Activated naive CD4-positive, alpha-beta T cell treated with anti-CD3 and anti-CD28 coated beads, Interleukin-2, amount 10 ng/mL, durations not matched to agents 7 days and 5 days (primary cell): Measurements from ENCODE around the gene GAS5.
A peak's percentile ranks its signal among the peaks of the same experiment; 100 is the strongest.
"Not testable (repeated sequence)": the region's sequence is repeated elsewhere in the genome, so short reads cannot be mapped to it uniquely, and the experiment has no call there.

Experiments
- CTCF ChIA-PET: fragments of 350-600 bp; sonication (Branson Sonifier 250); formaldehyde crosslinking; loops from one replicate; lab custom pipeline; 2021; ENCODE audit warnings: antibody characterized with exemption; lab: Charles Lee
- DNase-seq: peaks from one replicate; pipeline ENCODE4 v3.0.0-alpha.2; 2020
- H3K27ac Mint-ChIP-seq: one replicate; pipeline ENCODE4 v1.8.0; 2021; ENCODE audit warnings: mild to moderate bottlenecking, moderate library complexity, mixed read lengths
- H3K27me3 Mint-ChIP-seq: one replicate; pipeline ENCODE4 v1.8.0; 2021; ENCODE audit warnings: mild to moderate bottlenecking, mixed read lengths
- H3K36me3 Mint-ChIP-seq: one replicate; pipeline ENCODE4 v1.8.0; 2021; ENCODE audit warnings: mixed read lengths
- H3K4me1 Mint-ChIP-seq: one replicate; pipeline ENCODE4 v1.8.0; 2021; ENCODE audit warnings: mixed read lengths
- H3K4me3 Mint-ChIP-seq: one replicate; pipeline ENCODE4 v1.8.0; 2021; ENCODE audit warnings: mild to moderate bottlenecking, moderate library complexity, mixed read lengths
- H3K9me3 Mint-ChIP-seq: one replicate; pipeline ENCODE4 v1.8.0; 2021; ENCODE audit warnings: mixed read lengths

The GAS5 gene

DNA sequence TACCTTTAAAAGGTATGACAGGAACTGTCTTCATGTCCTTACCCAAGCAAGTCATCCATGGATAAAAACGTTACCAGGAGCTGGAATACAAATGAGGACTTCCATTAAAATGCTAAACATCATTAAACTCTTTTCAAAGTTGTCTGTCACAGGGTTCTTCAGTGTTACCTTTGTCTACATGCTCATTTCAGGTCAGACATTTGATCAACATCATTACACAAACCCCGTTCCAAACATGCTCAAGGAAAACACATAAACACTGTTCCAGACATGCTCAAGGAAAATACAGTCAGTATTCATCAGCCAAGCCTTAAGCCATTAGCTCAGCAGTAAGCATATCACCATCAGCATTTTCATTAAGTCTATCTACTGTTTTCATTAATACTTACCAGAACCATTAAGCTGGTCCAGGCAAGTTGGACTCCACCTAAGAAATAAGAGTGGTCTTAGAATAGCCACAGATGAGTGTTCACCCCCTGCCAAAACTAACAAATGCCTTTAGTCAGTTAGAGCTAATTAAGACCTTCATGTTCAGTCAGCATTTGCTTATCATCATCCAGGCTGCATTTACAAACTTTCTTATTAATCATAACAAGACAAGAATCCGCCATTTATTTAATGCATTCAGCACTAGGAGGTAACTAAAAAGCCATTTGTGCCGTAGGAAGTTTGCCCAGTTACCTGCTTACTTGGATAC lies 2.2 kb downstream of the GAS5 start:
- H3K4me3 Mint-ChIP-seq: peak overlapping the region; percentile 93
- no peak for DNase-seq
- H3K27me3 Mint-ChIP-seq: no peaks in the 10 kb centered on the region
- peak overlapping the region; percentile 96 for H3K27ac Mint-ChIP-seq
- H3K36me3 Mint-ChIP-seq: peaks cover 52% of the 10 kb centered on the region
- H3K4me1 Mint-ChIP-seq: peaks cover 60% of the 10 kb centered on the region
- CTCF ChIA-PET: interaction anchor here (0.9 to 1.0 kb wide), 2 partner anchors 352 to 436 kb away, joined by 3 to 4 read pairs; no protein-coding TSS in a partner anchor
- H3K9me3 Mint-ChIP-seq: no peaks in the 10 kb centered on the region

DNA sequence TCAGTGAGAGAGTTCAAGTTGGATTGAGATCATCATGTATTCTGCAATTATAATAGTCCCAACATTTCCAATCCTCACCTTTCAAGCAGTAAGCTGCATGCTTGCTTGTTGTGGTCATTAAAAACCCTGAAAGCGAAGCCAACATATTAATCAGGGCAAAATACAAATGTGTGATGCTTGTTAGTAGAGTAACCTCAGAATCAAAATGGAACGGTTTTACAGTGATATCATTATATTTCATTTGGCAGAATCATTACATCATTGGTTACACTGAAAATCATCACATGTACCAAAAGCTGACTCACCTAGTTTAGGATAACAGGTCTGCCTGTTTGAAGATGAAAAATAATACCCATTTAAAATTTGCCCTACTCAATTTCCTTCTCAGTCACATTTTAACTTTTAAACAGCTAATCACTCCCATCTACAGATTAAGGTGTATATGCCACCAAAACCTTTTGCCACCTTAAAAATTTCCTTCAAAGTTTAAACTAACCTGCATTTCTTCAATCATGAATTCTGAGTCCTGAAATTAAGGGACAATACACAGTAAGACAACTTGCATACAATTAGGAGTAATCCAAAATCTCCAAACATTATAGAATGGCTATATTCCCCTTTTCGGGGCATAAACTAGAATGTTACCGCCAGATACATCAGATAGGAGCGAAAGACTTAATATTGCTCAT lies 3.5 kb downstream of the GAS5 start:
- Mint-ChIP-seq H3K27ac (peak overlapping the region; percentile 80), H3K9me3 (no peaks in the 10 kb centered on the region), H3K4me3 (peak overlapping the region; percentile 93), H3K4me1 (peaks cover 47% of the 10 kb centered on the region), H3K36me3 (peaks cover 55% of the 10 kb centered on the region), H3K27me3 (no peaks in the 10 kb centered on the region)
- CTCF ChIA-PET: no interaction called here
- no peak for DNase-seq

DNA sequence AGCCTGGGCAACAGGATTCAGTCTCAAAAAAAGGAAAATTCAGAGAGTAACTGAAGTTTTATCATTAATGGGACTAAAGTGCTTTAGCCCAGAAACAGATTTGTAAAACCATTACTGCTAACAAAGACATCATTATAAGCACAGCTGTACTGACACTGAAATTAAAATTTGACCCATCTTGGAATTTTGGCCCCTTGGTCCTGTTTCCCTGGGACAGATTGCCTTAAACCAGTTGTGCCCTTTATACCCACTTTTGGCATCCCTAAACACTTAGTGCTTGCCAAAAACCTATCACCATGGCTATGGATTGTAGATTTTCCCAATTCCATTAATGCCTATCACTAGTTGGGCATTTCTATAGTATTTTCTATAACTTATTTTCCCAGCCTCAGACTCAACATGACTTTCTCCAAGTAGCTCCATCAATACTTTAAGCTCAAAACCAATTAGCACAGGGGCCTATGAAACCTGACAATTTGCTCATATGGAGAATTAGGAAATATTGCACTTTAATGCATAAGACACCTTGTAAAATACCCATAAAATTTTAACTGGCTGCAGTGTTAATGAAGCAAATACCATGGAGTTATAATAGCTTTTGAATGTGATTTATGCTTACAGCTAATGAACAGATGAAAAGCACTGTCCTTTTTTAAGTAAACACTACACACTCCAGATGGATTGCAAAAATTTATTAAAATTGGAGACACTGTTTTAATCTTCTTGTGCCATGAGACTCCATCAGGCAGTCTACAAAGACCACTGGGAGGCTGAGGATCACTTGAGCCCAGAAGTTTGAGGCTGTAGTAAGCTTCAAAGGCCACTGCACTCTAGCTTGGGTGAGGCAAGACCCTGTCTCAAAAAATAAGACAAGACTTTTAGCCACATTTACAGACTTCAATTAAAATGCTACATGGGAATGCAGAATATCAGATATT lies 4.3 kb downstream of the GAS5 start:
- no peak overlapping the region for H3K4me3 Mint-ChIP-seq
- H3K4me1 Mint-ChIP-seq: peaks cover 39% of the 10 kb centered on the region
- H3K27me3 Mint-ChIP-seq: no peaks in the 10 kb centered on the region
- H3K36me3 Mint-ChIP-seq: peaks cover 55% of the 10 kb centered on the region
- CTCF ChIA-PET: interaction anchor here (0.5 kb wide), 1 partner anchor 1166 kb away, joined by 4 read pairs; no protein-coding TSS in a partner anchor
- H3K27ac Mint-ChIP-seq: peak overlapping the region; percentile 80
- no peaks in the 10 kb centered on the region for H3K9me3 Mint-ChIP-seq
- DNase-seq: no peak

DNA sequence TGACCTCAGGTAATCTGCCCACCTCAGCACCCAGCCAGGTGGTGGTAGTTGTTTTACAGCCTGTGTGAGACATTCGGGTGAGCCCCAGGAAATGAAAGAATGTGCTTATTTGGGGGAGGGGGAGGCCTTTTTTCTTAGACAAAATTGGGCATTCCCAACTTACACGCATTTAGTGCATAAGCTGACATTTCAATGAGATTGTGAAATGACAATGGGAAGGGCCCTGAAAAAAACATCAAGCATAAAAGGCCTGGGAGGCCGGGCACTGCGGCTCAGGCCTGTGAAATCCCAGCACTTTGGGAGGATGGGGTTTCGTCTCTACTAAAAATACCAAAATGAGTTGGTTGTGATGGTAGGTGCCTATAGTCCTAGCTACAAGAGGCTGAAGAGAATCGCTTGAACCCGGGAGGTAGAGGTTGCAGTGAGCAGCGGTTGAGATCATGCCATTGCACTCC lies 5.0 kb downstream of the GAS5 start:
- Mint-ChIP-seq H3K9me3 (no peaks in the 10 kb centered on the region), H3K27ac (no peak overlapping the region), H3K4me3 (no peak overlapping the region), H3K36me3 (peaks cover 59% of the 10 kb centered on the region), H3K4me1 (peaks cover 39% of the 10 kb centered on the region), H3K27me3 (no peaks in the 10 kb centered on the region)
- no peak for DNase-seq
- CTCF ChIA-PET: no interaction called here

DNA sequence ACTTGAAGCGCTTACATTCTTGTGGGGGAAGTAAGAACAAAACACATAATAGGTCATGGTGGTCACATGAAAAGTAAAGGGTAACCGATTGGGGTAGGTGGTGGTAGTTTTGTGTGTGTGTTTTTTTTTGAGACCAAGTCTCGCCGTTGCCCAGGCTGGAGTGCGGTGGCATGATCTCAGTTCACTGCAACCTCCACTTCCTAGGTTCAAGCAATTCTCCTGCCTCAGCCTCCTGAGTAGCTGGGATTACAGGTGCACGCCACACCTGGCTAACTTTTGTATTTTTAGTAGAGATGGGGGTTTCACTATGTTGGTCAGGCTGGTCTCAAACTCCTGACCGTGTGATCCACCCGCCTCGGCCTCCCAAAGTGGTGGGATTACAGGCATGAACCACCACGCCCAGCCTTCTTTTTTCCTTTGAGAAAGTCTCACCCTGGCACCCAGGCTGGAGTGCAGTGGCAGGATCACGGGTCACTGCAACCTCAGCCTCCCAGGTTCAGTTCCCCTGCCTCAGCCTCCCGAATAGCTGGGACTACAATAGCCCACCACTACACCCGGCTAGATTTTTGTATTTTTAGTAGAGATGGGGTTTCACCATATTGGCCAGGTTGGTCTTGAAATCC lies 5.5 kb downstream of the GAS5 start:
- peaks cover 62% of the 10 kb centered on the region for H3K36me3 Mint-ChIP-seq
- H3K4me1 Mint-ChIP-seq: peaks cover 39% of the 10 kb centered on the region
- H3K27me3 Mint-ChIP-seq, H3K4me3 Mint-ChIP-seq, H3K9me3 Mint-ChIP-seq, DNase-seq, CTCF ChIA-PET: not testable (repeated sequence)
- H3K27ac Mint-ChIP-seq: peak overlapping the region; percentile 5

DNA sequence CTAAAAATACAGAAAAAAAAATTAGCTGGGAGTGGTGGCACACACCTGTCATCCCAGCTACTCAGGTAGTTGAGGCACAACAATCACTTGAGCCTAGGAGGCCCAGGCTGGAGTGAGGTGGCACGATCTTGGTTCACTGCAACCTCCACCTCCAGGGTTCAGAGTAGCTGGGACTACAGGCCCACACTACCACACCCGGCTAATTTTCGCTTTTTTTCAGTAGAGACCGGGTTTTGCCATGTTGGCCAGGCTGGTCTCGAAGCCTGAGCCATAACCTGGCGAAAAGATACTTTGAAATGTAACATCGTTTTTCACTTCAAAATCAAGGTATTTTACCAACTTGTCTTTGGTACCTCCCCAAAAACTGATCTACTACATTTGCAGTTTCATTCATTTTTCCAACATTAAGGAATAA lies 6.1 kb downstream of the GAS5 start:
- no peaks in the 10 kb centered on the region for H3K27me3 Mint-ChIP-seq
- peaks cover 59% of the 10 kb centered on the region for H3K36me3 Mint-ChIP-seq
- H3K27ac Mint-ChIP-seq: peak overlapping the region; percentile 5
- H3K4me1 Mint-ChIP-seq: peaks cover 37% of the 10 kb centered on the region
- H3K9me3 Mint-ChIP-seq: no peaks in the 10 kb centered on the region
- H3K4me3 Mint-ChIP-seq: no peak overlapping the region
- CTCF ChIA-PET: no interaction called here
- DNase-seq: no peak

DNA sequence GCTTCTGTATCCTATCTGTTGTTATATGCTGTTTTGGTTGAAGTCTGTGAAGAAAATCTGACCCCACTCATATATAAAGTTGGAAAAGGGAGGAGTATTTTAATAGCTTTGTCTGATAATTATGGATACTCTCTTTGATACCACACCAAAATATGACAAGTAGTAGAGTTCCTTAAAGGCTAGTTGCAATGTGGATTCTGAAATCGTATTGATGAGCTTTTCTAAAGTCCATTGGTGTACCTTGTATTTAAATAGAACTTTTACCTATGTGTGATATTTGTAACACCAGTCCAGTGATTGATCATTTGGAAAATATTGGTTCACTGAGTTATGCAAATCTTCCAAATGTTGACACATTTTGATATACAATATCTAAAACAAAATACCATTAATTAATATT lies 7.7 kb downstream of the GAS5 start:
- DNase-seq: no peak
- peaks cover 20% of the 10 kb centered on the region for H3K4me1 Mint-ChIP-seq
- CTCF ChIA-PET: interaction anchor here (1.0 kb wide), 1 partner anchor 8 kb away, joined by 3 read pairs; no protein-coding TSS in a partner anchor
- H3K4me3 Mint-ChIP-seq: no peak overlapping the region
- H3K27ac Mint-ChIP-seq: peak overlapping the region; percentile 1
- peaks cover 53% of the 10 kb centered on the region for H3K36me3 Mint-ChIP-seq
- H3K9me3 Mint-ChIP-seq: no peaks in the 10 kb centered on the region
- no peaks in the 10 kb centered on the region for H3K27me3 Mint-ChIP-seq

DNA sequence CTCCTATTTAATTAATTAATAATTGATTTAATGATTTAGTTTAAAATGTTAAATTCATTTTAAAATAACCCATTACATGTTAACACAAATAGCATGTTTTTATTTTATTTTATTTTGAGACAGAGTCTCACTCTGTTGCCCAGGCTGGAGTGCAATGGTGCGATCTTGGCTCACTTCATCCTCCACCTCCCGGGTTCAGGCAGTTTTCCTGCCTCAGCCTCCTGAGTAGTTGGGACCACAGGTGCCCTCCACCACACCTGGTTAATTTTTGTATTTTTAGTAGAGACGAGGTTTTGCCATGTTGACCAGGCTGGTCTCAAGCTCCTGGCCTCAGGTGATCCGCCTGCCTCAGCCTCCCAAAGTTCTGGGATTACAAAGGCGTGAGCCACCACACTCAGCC lies 8.2 kb downstream of the GAS5 start:
- DNase-seq, H3K4me3 Mint-ChIP-seq, H3K9me3 Mint-ChIP-seq, H3K27me3 Mint-ChIP-seq, H3K27ac Mint-ChIP-seq, CTCF ChIA-PET: not testable (repeated sequence)
- peaks cover 15% of the 10 kb centered on the region for H3K4me1 Mint-ChIP-seq
- peaks cover 53% of the 10 kb centered on the region for H3K36me3 Mint-ChIP-seq

DNA sequence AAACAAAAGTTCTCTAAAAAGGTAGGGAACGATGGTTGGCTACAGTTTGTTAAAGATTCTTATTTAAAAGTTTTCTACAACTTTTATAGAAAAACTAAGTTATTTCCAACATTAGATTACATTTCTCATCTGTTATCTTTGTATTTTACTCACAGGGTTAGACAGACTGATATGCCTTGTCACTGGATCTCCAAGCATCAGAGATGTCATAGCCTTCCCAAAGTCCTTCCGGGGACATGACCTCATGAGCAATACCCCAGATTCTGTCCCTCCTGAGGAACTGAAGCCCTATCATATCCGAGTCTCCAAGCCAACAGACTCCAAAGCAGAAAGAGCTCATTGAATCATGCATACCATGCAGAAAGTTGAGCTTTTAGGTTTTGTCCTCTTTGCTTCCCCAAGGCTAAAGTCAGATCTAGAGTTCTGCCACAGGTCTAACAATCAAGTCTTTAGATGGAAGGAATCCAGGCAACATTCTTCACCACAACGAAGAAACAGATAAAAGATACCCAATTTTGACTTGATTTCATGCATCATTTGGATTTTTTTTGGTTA lies 10.3 kb downstream of the GAS5 start:
- Mint-ChIP-seq H3K4me1 (peaks cover 2% of the 10 kb centered on the region), H3K27me3 (no peaks in the 10 kb centered on the region), H3K27ac (no peak overlapping the region), H3K36me3 (peaks cover 47% of the 10 kb centered on the region), H3K9me3 (no peaks in the 10 kb centered on the region), H3K4me3 (no peak overlapping the region)
- CTCF ChIA-PET: no interaction called here
- no peak for DNase-seq

DNA sequence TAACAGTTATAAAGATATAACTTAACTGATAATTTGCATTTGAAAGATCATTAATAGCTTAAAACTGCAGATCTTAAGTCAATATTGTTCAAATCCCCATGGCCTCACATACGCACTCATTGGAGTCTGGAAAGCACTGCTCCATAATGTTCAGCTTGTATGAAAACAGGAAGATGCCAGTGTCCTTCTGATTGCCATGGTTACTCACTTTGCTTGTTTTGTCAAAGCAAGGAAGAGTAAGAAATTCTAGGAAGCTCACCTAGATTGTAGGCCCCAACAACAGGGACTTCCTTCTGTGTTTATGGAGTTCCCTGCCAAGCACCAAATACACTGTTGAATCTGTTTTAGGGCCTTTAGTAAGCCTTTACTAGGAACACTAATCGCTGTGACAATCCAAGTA lies 10.9 kb downstream of the GAS5 start:
- H3K4me1 Mint-ChIP-seq: peaks cover under 1% of the 10 kb centered on the region
- CTCF ChIA-PET: no interaction called here
- H3K9me3 Mint-ChIP-seq: no peaks in the 10 kb centered on the region
- DNase-seq: no peak
- H3K4me3 Mint-ChIP-seq: no peak overlapping the region
- peaks cover 46% of the 10 kb centered on the region for H3K36me3 Mint-ChIP-seq
- H3K27ac Mint-ChIP-seq: no peak overlapping the region
- H3K27me3 Mint-ChIP-seq: no peaks in the 10 kb centered on the region

DNA sequence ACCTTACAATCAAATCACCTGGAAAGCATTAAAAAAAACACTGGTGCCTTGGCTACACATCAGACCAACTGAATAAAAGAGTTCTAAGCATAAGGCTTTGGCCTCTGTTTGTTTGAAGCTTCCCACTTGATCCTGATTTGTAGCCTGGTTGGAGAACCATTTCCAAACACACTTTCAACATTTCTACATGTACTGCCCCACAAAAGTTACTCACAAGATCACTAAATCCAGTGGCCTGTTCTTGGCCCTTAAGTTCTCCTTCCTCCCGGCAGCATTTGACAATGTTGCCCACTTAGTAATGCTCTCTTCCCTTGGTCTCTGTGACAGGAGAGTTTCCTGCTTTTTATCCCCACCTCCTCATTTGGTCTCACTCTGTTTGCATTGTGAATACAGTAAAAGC lies 11.8 kb downstream of the GAS5 start:
- H3K4me1 Mint-ChIP-seq: no peaks in the 10 kb centered on the region
- CTCF ChIA-PET: no interaction called here
- DNase-seq: no peak
- peaks cover 48% of the 10 kb centered on the region for H3K36me3 Mint-ChIP-seq
- no peaks in the 10 kb centered on the region for H3K9me3 Mint-ChIP-seq
- no peak overlapping the region for H3K27ac Mint-ChIP-seq
- H3K4me3 Mint-ChIP-seq: no peak overlapping the region
- H3K27me3 Mint-ChIP-seq: no peaks in the 10 kb centered on the region

DNA sequence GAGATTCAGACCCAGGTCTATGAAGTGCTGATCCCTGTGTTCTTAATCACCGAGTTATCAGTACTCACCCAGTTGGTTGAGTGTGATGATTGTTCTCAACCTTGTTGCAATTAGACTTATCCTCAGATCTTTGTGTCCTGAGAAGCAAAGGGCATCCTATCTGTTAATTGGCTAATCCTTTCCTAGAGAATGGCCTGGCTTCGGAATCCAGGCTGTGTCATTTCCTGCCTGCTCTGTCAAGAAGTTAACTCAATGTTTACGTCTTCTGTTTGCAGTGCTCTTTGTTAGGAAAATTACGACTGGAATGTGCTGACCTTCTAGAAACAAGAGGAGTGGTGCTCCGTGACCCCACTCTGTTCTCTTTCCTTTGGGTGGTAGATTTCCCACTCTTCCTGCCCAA lies 14.7 kb downstream of the GAS5 start:
- CTCF ChIA-PET: no interaction called here
- H3K27ac Mint-ChIP-seq: no peak overlapping the region
- H3K4me3 Mint-ChIP-seq: no peak overlapping the region
- H3K27me3 Mint-ChIP-seq: no peaks in the 10 kb centered on the region
- no peaks in the 10 kb centered on the region for H3K4me1 Mint-ChIP-seq
- no peaks in the 10 kb centered on the region for H3K9me3 Mint-ChIP-seq
- DNase-seq: no peak
- peaks cover 44% of the 10 kb centered on the region for H3K36me3 Mint-ChIP-seq

DNA sequence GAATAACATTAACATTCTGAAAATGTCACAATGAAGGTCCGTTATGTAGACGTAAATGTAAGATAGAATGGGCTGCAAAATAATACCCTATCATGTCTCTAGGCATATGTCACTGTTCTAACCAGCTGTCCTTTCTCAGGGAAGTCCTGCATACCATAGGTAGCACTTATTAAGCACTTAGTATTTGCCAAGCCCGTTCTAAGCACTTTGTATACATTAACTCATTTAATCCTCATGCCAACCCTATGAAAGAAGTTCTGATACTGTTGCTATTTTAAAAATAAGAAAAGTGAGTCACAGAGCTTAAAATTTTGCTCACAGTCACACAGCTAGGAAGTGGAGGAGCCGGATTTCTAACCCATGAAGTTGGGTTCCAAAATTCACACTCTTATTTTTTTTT lies 15.7 kb downstream of the GAS5 start:
- Mint-ChIP-seq H3K9me3 (no peaks in the 10 kb centered on the region), H3K27ac (no peak overlapping the region), H3K4me3 (no peak overlapping the region), H3K27me3 (no peaks in the 10 kb centered on the region), H3K36me3 (peaks cover 38% of the 10 kb centered on the region), H3K4me1 (no peaks in the 10 kb centered on the region)
- no peak for DNase-seq
- CTCF ChIA-PET: interaction anchor here (0.6 kb wide), 1 partner anchor 8 kb away, joined by 3 read pairs; no protein-coding TSS in a partner anchor
